Measurements from ENCODE around the gene ADPRHL1.

GRCh38 chr13:113407531-113408393, 45.5 kb downstream of the ADPRHL1 start:
- TF ChIP-seq CTCF (IDR thresholded peaks at IDR 0.05; ENCODE audit: low read depth, low read length) (no peak), EZH2phosphoT487 (IDR thresholded peaks at IDR 0.05; ENCODE audit: low read depth) (no peak)
